ENCODE data around the gene OLFM3.

The OLFM3 gene

GRCh38 chr1:101977266-101977665, 19.5 kb downstream of the OLFM3 start:
- no peak overlapping the region for H2AFZ ChIP-seq (ENCODE audit: low read length, unreplicated experiment)
- no peaks in the 10 kb centered on the region for H3K79me2 ChIP-seq (ENCODE audit: control insufficient read depth, insufficient read depth, low read length, unreplicated experiment)
- H3K4me1 ChIP-seq (ENCODE audit: control insufficient read depth, insufficient read depth, low read length, unreplicated experiment), result no peaks in the 10 kb centered on the region
- H3K27ac ChIP-seq (ENCODE audit: low read depth, low read length), result no peak overlapping the region
- H3K36me3 ChIP-seq (ENCODE audit: insufficient read depth, low read length), result no peaks in the 10 kb centered on the region
- H3K27me3 ChIP-seq (ENCODE audit: insufficient read depth, low read length), result peaks cover 31% of the 10 kb centered on the region
- H3K4me3 ChIP-seq (ENCODE audit: low read depth, low read length), result no peak overlapping the region

- Histone ChIP-seq H3K79me2 (ENCODE audit: control insufficient read depth, insufficient read depth, low read length, unreplicated experiment) (no peaks in the 10 kb centered on the region), H3K36me3 (ENCODE audit: insufficient read depth, low read length) (no peaks in the 10 kb centered on the region), H3K4me1 (ENCODE audit: control insufficient read depth, insufficient read depth, low read length, unreplicated experiment) (no peaks in the 10 kb centered on the region), H3K27ac (ENCODE audit: low read depth, low read length) (no peak overlapping the region), H2AFZ (ENCODE audit: low read length, unreplicated experiment) (no peak overlapping the region), H3K27me3 (ENCODE audit: insufficient read depth, low read length) (peaks cover 31% of the 10 kb centered on the region), H3K4me3 (ENCODE audit: low read depth, low read length) (no peak overlapping the region)
Observed at GRCh38 chr1:101976161-101976560, 20.6 kb downstream of the OLFM3 start.

- no peak overlapping the region for H3K27ac ChIP-seq (ENCODE audit: low read depth, low read length)
- no peak overlapping the region for H2AFZ ChIP-seq (ENCODE audit: low read length, unreplicated experiment)
- no peak overlapping the region for H3K4me3 ChIP-seq (ENCODE audit: low read depth, low read length)
- H3K36me3 ChIP-seq (ENCODE audit: insufficient read depth, low read length), result no peaks in the 10 kb centered on the region
- no peaks in the 10 kb centered on the region for H3K4me1 ChIP-seq (ENCODE audit: control insufficient read depth, insufficient read depth, low read length, unreplicated experiment)
- no peaks in the 10 kb centered on the region for H3K79me2 ChIP-seq (ENCODE audit: control insufficient read depth, insufficient read depth, low read length, unreplicated experiment)
- peaks cover 36% of the 10 kb centered on the region for H3K27me3 ChIP-seq (ENCODE audit: insufficient read depth, low read length)
Observed at GRCh38 chr1:101975371-101975770, 21.4 kb downstream of the OLFM3 start.

- no peaks in the 10 kb centered on the region for H3K79me2 ChIP-seq (ENCODE audit: control insufficient read depth, insufficient read depth, low read length, unreplicated experiment)
- H2AFZ ChIP-seq (ENCODE audit: low read length, unreplicated experiment), result no peak overlapping the region
- no peak overlapping the region for H3K27ac ChIP-seq (ENCODE audit: low read depth, low read length)
- no peaks in the 10 kb centered on the region for H3K36me3 ChIP-seq (ENCODE audit: insufficient read depth, low read length)
- H3K4me3 ChIP-seq (ENCODE audit: low read depth, low read length), result no peak overlapping the region
- H3K27me3 ChIP-seq (ENCODE audit: insufficient read depth, low read length), result peaks cover 37% of the 10 kb centered on the region
- no peaks in the 10 kb centered on the region for H3K4me1 ChIP-seq (ENCODE audit: control insufficient read depth, insufficient read depth, low read length, unreplicated experiment)
Observed at GRCh38 chr1:101974599-101975274, 22.0 kb downstream of the OLFM3 start.

GRCh38 chr1:101971304-101971703, 25.4 kb downstream of the OLFM3 start:
- no peak overlapping the region for H2AFZ ChIP-seq (ENCODE audit: low read length, unreplicated experiment)
- no peak overlapping the region for H3K4me3 ChIP-seq (ENCODE audit: low read depth, low read length)
- no peaks in the 10 kb centered on the region for H3K79me2 ChIP-seq (ENCODE audit: control insufficient read depth, insufficient read depth, low read length, unreplicated experiment)
- no peaks in the 10 kb centered on the region for H3K36me3 ChIP-seq (ENCODE audit: insufficient read depth, low read length)
- H3K27ac ChIP-seq (ENCODE audit: low read depth, low read length), result no peak overlapping the region
- H3K27me3 ChIP-seq (ENCODE audit: insufficient read depth, low read length), result peaks cover 39% of the 10 kb centered on the region
- no peaks in the 10 kb centered on the region for H3K4me1 ChIP-seq (ENCODE audit: control insufficient read depth, insufficient read depth, low read length, unreplicated experiment)

GRCh38 chr1:101967871-101968270, 28.9 kb downstream of the OLFM3 start:
- H3K79me2 ChIP-seq (ENCODE audit: control insufficient read depth, insufficient read depth, low read length, unreplicated experiment), result no peaks in the 10 kb centered on the region
- no peak overlapping the region for H3K27ac ChIP-seq (ENCODE audit: low read depth, low read length)
- H3K4me3 ChIP-seq (ENCODE audit: low read depth, low read length), result no peak overlapping the region
- H3K4me1 ChIP-seq (ENCODE audit: control insufficient read depth, insufficient read depth, low read length, unreplicated experiment), result no peaks in the 10 kb centered on the region
- peaks cover 44% of the 10 kb centered on the region; the same call in 1 of the 2 replicates for H3K27me3 ChIP-seq (ENCODE audit: insufficient read depth, low read length)
- no peak overlapping the region for H2AFZ ChIP-seq (ENCODE audit: low read length, unreplicated experiment)
- no peaks in the 10 kb centered on the region for H3K36me3 ChIP-seq (ENCODE audit: insufficient read depth, low read length)

GRCh38 chr1:101965341-101965740, 31.4 kb downstream of the OLFM3 start:
- Histone ChIP-seq H2AFZ (ENCODE audit: low read length, unreplicated experiment) (no peak overlapping the region), H3K4me1 (ENCODE audit: control insufficient read depth, insufficient read depth, low read length, unreplicated experiment) (no peaks in the 10 kb centered on the region), H3K27me3 (ENCODE audit: insufficient read depth, low read length) (peaks cover 41% of the 10 kb centered on the region; the same call in 1 of the 2 replicates), H3K79me2 (ENCODE audit: control insufficient read depth, insufficient read depth, low read length, unreplicated experiment) (no peaks in the 10 kb centered on the region), H3K27ac (ENCODE audit: low read depth, low read length) (no peak overlapping the region), H3K36me3 (ENCODE audit: insufficient read depth, low read length) (no peaks in the 10 kb centered on the region), H3K4me3 (ENCODE audit: low read depth, low read length) (no peak overlapping the region)

GRCh38 chr1:101964708-101965107, 32.0 kb downstream of the OLFM3 start:
- no peaks in the 10 kb centered on the region for H3K79me2 ChIP-seq (ENCODE audit: control insufficient read depth, insufficient read depth, low read length, unreplicated experiment)
- H3K4me3 ChIP-seq (ENCODE audit: low read depth, low read length), result no peak overlapping the region
- no peaks in the 10 kb centered on the region for H3K36me3 ChIP-seq (ENCODE audit: insufficient read depth, low read length)
- no peak overlapping the region for H3K27ac ChIP-seq (ENCODE audit: low read depth, low read length)
- H3K4me1 ChIP-seq (ENCODE audit: control insufficient read depth, insufficient read depth, low read length, unreplicated experiment), result no peaks in the 10 kb centered on the region
- H3K27me3 ChIP-seq (ENCODE audit: insufficient read depth, low read length), result peaks cover 41% of the 10 kb centered on the region; the same call in 1 of the 2 replicates
- H2AFZ ChIP-seq (ENCODE audit: low read length, unreplicated experiment), result no peak overlapping the region

GRCh38 chr1:101960142-101960541, 36.6 kb downstream of the OLFM3 start:
- H3K36me3 ChIP-seq (ENCODE audit: insufficient read depth, low read length), result no peaks in the 10 kb centered on the region
- no peak overlapping the region for H3K27ac ChIP-seq (ENCODE audit: low read depth, low read length)
- H3K4me1 ChIP-seq (ENCODE audit: control insufficient read depth, insufficient read depth, low read length, unreplicated experiment), result no peaks in the 10 kb centered on the region
- no peaks in the 10 kb centered on the region for H3K79me2 ChIP-seq (ENCODE audit: control insufficient read depth, insufficient read depth, low read length, unreplicated experiment)
- peaks cover 24% of the 10 kb centered on the region; the same call in 1 of the 2 replicates for H3K27me3 ChIP-seq (ENCODE audit: insufficient read depth, low read length)
- no peak overlapping the region for H2AFZ ChIP-seq (ENCODE audit: low read length, unreplicated experiment)
- no peak overlapping the region for H3K4me3 ChIP-seq (ENCODE audit: low read depth, low read length)

- no peaks in the 10 kb centered on the region for H3K36me3 ChIP-seq (ENCODE audit: insufficient read depth, low read length)
- no peak overlapping the region for H3K4me3 ChIP-seq (ENCODE audit: low read depth, low read length)
- H2AFZ ChIP-seq (ENCODE audit: low read length, unreplicated experiment), result no peak overlapping the region
- H3K4me1 ChIP-seq (ENCODE audit: control insufficient read depth, insufficient read depth, low read length, unreplicated experiment), result no peaks in the 10 kb centered on the region
- no peak overlapping the region for H3K27ac ChIP-seq (ENCODE audit: low read depth, low read length)
- H3K27me3 ChIP-seq (ENCODE audit: insufficient read depth, low read length), result peaks cover 18% of the 10 kb centered on the region; the same call in 1 of the 2 replicates
- no peaks in the 10 kb centered on the region for H3K79me2 ChIP-seq (ENCODE audit: control insufficient read depth, insufficient read depth, low read length, unreplicated experiment)
Observed at GRCh38 chr1:101959456-101959855, 37.3 kb downstream of the OLFM3 start.

GRCh38 chr1:101957771-101958170, 39.0 kb downstream of the OLFM3 start:
- Histone ChIP-seq H3K4me3 (ENCODE audit: low read depth, low read length) (no peak overlapping the region), H3K4me1 (ENCODE audit: control insufficient read depth, insufficient read depth, low read length, unreplicated experiment) (no peaks in the 10 kb centered on the region), H3K79me2 (ENCODE audit: control insufficient read depth, insufficient read depth, low read length, unreplicated experiment) (no peaks in the 10 kb centered on the region), H2AFZ (ENCODE audit: low read length, unreplicated experiment) (no peak overlapping the region), H3K27me3 (ENCODE audit: insufficient read depth, low read length) (peaks cover 6% of the 10 kb centered on the region; the same call in 1 of the 2 replicates), H3K36me3 (ENCODE audit: insufficient read depth, low read length) (no peaks in the 10 kb centered on the region), H3K27ac (ENCODE audit: low read depth, low read length) (no peak overlapping the region)

Measured in ACC112 (cell line).